ENCODE data around the gene GPX2.

Gene GPX2

DNA sequence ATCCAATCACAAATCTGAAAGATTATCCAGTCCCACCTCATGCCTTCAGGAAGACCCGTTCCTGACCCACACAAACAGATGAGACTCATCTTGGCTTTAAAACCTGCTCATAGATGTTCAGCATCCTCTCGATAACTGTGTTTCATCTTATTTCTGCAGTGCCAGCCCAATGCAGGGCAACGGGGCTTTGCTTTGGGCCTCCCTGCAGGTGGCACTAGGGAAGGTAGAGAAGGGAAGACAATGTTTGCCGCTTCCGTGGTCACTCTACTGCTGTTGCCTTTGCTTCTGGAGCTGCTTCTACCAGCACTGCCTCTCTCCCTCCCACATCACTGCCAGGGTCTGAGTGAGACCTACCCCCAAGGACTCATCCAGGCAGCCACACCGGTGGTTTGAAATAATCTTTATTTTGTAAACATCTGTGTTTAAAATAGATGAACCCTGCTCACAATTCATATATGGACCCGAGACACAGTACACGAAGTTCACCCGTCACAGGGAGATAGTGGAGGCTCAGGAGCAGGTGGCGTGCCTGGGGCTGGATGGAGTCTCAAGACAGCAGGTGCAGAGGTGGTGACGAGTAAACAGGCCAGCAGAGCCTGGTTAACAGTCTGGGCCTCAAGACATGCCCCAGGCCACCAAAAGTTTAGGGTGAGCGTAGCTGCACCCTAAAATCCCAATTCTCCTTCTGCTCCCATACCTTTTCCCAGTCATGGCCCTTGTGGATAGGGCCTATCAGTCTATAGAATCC, 3.1 kb upstream of the GPX2 start:
- Histone ChIP-seq H3K27ac (ENCODE audit: low read depth, low read length) (no peak overlapping the region), H3K9ac (ENCODE audit: low read length) (no peak overlapping the region), H3K27me3 (ENCODE audit: control insufficient read depth, insufficient read depth, low read length) (no peaks in the 10 kb centered on the region), H3K4me1 (ENCODE audit: control insufficient read depth, insufficient read depth, low read length) (no peaks in the 10 kb centered on the region), H3K36me3 (ENCODE audit: control insufficient read depth, insufficient read depth, low read length) (no peaks in the 10 kb centered on the region), H3K4me3 (ENCODE audit: low read length) (no peak overlapping the region)

DNA sequence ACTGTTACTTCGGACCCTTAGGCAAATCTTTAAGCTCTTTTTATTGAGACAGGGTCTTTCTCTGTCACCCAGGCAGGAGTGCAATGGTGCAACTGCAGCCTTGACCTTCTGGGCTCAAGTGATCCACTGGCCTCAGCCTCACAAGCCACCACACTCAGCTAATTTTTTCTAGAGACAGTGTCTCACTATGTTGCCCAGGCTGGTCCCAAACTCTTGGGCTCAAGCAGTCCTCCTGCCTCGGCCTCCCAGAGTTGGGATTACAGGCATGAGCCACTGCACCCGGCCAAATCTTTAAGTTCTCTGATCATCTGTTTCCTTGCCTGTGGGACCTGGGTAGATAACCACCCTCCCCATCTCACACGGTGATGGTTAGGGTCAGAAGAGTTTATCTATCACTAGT, 2.3 kb upstream of the GPX2 start:
- Histone ChIP-seq H3K27ac (ENCODE audit: low read depth, low read length) (no peak overlapping the region), H3K27me3 (ENCODE audit: control insufficient read depth, insufficient read depth, low read length) (no peaks in the 10 kb centered on the region), H3K36me3 (ENCODE audit: control insufficient read depth, insufficient read depth, low read length) (no peaks in the 10 kb centered on the region), H3K9ac (ENCODE audit: low read length) (no peak overlapping the region), H3K4me3 (ENCODE audit: low read length) (no peak overlapping the region), H3K4me1 (ENCODE audit: control insufficient read depth, insufficient read depth, low read length) (no peaks in the 10 kb centered on the region)

DNA sequence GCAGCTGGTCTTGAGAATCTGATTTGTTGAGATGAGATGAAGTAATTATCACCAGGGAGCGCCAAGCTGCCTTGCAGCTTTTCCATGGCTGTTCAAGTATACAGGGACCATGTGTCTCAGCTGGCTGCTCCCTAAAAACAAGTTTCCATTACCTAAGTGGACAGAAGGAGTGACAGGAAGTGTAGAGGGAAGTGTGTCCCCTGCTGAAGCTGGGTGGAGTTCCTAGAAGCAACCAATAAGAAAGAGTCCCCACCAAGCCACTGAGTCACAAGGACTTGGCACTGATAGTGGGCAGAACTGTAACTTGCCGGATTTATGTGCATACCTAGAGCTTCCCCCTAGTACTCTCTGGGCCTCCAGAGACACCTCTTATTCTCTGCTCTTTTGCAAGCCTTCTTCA, 1.5 kb upstream of the GPX2 start:
- H3K9ac ChIP-seq (ENCODE audit: low read length), result no peak overlapping the region
- H3K4me3 ChIP-seq (ENCODE audit: low read length), result no peak overlapping the region
- H3K27me3 ChIP-seq (ENCODE audit: control insufficient read depth, insufficient read depth, low read length), result no peaks in the 10 kb centered on the region
- no peaks in the 10 kb centered on the region for H3K36me3 ChIP-seq (ENCODE audit: control insufficient read depth, insufficient read depth, low read length)
- H3K27ac ChIP-seq (ENCODE audit: low read depth, low read length), result no peak overlapping the region
- no peaks in the 10 kb centered on the region for H3K4me1 ChIP-seq (ENCODE audit: control insufficient read depth, insufficient read depth, low read length)

DNA sequence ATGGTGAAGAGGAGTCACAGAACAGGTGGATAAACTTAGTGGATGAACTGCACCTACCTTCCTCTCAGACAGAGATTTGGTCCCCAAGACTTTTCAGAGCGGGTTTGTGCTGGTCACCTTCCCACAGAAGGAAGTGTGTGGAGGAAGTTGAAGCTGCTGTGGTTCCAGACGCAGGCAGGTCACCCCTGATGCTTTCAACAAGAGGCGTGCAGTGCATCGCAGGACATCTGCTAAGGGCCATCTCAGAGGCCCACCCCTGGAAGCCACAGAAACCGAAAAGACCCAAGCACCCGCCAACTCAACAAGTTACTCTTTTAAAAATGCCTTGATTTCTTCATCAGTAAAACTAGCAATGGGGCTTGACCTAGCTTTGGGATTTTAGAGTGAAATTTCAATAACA, 1.0 kb upstream of the GPX2 start:
- no peaks in the 10 kb centered on the region for H3K4me1 ChIP-seq (ENCODE audit: control insufficient read depth, insufficient read depth, low read length)
- H3K27ac ChIP-seq (ENCODE audit: low read depth, low read length), result no peak overlapping the region
- no peak overlapping the region for H3K4me3 ChIP-seq (ENCODE audit: low read length)
- no peaks in the 10 kb centered on the region for H3K36me3 ChIP-seq (ENCODE audit: control insufficient read depth, insufficient read depth, low read length)
- H3K27me3 ChIP-seq (ENCODE audit: control insufficient read depth, insufficient read depth, low read length), result no peaks in the 10 kb centered on the region
- no peak overlapping the region for H3K9ac ChIP-seq (ENCODE audit: low read length)

DNA sequence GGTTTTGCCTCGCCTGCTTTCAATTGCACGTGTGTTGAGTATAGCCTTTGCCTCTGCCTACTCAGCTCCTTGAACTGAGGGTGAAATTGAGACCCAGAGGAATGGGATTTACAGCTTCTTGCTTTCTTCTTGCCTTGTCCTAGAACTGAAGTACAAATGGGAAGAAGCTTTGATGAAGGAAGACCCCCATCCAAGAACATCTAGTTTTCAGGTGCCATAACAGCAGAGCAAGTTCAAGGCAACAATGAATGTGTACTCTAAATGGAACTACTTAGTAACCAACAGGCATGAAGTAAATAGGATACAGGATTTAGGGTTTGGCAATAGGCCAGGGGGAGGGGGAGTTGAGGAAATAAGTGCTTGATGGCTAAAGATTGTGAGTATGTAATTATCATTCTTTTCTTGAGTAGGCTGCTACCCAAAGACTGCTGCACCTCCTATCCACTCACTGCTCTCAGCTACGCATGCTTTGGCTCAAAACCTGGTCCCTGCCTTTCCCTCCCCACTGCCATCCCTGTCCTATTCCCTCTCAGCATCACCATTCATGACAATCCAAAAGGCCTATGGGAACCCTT, 2.1 kb downstream of the GPX2 start:
- peaks cover 2% of the 10 kb centered on the region for H3K4me1 ChIP-seq (ENCODE audit: control insufficient read depth, insufficient read depth, low read length)
- H3K9ac ChIP-seq (ENCODE audit: low read length), result no peak overlapping the region
- H3K27me3 ChIP-seq (ENCODE audit: control insufficient read depth, insufficient read depth, low read length), result no peaks in the 10 kb centered on the region
- peak overlapping the region; percentile 55 for H3K4me3 ChIP-seq (ENCODE audit: low read length)
- no peaks in the 10 kb centered on the region for H3K36me3 ChIP-seq (ENCODE audit: control insufficient read depth, insufficient read depth, low read length)
- H3K27ac ChIP-seq (ENCODE audit: low read depth, low read length), result no peak overlapping the region

DNA sequence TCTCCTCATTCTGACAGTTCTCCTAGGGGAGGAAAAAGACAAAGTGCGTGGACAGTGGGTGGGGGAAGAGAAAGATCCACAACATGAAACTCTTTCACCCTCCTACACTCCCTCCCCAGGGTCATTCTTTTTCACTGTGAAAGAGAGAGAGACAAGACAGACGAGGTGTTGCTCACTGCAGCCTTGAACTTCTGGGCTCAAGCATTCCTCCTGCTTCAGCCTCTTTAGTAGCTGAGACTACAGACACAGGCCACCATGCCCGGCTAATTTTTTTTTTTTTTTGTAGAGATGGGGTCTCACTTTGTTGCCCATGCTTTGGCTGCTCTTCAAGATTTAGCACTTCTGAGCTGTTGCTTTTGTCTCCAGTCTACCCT, 2.7 kb downstream of the GPX2 start:
- H3K9ac ChIP-seq (ENCODE audit: low read length), result no peak overlapping the region
- peak overlapping the region; percentile 23 for H3K4me3 ChIP-seq (ENCODE audit: low read length)
- no peaks in the 10 kb centered on the region for H3K27me3 ChIP-seq (ENCODE audit: control insufficient read depth, insufficient read depth, low read length)
- no peak overlapping the region for H3K27ac ChIP-seq (ENCODE audit: low read depth, low read length)
- H3K4me1 ChIP-seq (ENCODE audit: control insufficient read depth, insufficient read depth, low read length), result peaks cover 2% of the 10 kb centered on the region
- no peaks in the 10 kb centered on the region for H3K36me3 ChIP-seq (ENCODE audit: control insufficient read depth, insufficient read depth, low read length)

DNA sequence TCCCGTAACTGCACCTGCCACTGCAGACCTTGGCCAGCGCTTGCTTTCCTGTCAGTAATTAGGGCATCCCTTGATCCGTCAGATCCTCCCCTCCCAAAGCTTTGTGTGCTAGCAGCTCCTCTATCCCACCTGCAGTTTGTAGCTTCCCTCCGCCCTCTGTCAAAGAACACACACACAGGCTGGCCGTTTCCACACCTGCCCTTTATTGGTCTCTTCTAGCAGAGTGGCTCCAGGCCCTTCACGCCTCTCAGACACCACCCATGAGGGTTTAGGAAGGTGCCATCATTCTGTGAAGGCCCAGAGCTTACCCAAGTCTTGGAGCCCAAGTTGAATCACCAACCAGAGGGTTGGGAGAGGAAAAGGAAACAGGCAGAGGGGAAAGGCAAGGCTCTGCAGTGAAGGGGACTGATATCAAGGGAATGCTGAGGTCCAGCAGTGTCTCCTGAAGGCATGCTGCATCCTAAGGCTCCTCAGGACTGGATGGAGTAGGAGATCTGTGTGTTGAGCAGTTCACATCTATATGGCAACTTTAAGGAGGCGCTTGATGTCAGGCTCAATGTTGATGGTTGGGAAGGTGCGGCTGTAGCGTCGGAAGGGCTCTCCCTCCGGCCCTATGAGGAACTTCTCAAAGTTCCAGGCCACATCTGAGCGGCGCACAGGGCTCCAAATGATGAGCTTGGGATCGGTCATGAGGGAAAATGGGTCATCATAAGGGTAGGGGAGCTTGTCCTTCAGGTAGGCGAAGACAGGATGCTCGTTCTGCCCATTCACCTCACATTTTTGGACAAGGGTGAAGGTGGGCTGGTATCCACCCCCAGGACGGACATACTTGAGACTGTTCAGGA, 3.4 kb downstream of the GPX2 start:
- Histone ChIP-seq H3K36me3 (ENCODE audit: control insufficient read depth, insufficient read depth, low read length) (no peaks in the 10 kb centered on the region), H3K27ac (ENCODE audit: low read depth, low read length) (no peak overlapping the region), H3K27me3 (ENCODE audit: control insufficient read depth, insufficient read depth, low read length) (no peaks in the 10 kb centered on the region), H3K4me3 (ENCODE audit: low read length) (peak overlapping the region; percentile 23), H3K9ac (ENCODE audit: low read length) (no peak overlapping the region), H3K4me1 (ENCODE audit: control insufficient read depth, insufficient read depth, low read length) (peaks cover 2% of the 10 kb centered on the region)

DNA sequence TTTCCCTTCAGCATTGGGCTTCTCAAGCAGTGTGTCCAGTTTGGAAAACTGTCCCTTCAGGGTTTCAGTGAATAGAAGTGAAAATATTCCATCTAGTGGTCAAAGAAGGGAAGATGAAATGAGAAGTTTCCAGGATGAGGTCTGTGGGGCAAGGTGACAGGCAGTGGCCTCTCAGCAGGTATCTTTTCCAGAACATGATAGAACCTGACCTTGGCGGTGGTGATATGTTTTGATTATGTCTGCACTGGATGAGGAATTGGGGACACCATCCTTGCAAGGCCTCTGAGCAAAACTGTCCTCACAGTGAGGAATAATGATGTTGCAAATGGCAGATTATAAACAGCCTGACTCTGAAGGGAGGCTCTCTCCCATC, 4.7 kb downstream of the GPX2 start:
- peaks cover 2% of the 10 kb centered on the region for H3K4me1 ChIP-seq (ENCODE audit: control insufficient read depth, insufficient read depth, low read length)
- H3K9ac ChIP-seq (ENCODE audit: low read length), result no peak overlapping the region
- no peak overlapping the region for H3K4me3 ChIP-seq (ENCODE audit: low read length)
- H3K27ac ChIP-seq (ENCODE audit: low read depth, low read length), result no peak overlapping the region
- H3K36me3 ChIP-seq (ENCODE audit: control insufficient read depth, insufficient read depth, low read length), result peaks cover 2% of the 10 kb centered on the region
- H3K27me3 ChIP-seq (ENCODE audit: control insufficient read depth, insufficient read depth, low read length), result no peaks in the 10 kb centered on the region

DNA sequence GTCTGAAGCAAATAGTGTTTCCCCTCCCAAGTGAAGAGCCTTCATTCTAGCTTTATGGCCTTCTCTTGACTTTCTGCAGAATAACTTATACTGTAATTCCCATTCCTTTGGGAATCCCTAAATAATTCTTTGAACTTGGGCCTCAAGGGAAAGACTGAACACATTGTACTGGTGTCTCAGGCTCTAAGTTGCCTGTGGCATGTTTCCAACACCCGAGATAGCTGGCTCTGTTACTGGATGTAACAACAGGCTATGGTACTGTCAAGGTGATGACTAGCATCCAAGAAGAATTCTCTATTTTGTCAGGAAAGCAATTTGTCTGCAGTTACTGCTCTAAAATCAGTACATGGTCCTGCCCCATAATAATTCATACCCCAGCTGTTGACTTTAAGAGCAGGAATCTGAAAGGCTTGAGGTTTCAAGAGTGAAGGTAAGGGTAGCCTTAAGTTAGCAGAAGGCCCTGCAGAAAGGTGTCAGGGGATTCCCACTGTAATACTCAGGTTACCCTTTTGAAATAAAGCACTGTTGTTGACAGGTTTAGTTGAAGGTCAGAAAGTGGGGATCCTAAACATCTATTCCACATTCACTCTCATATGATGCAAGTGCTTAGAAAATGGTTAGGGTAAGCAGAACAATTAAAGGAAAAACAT, 5.2 kb downstream of the GPX2 start:
- no peak overlapping the region for H3K9ac ChIP-seq (ENCODE audit: low read length)
- peaks cover 4% of the 10 kb centered on the region for H3K36me3 ChIP-seq (ENCODE audit: control insufficient read depth, insufficient read depth, low read length)
- H3K27me3 ChIP-seq (ENCODE audit: control insufficient read depth, insufficient read depth, low read length), result no peaks in the 10 kb centered on the region
- no peak overlapping the region for H3K4me3 ChIP-seq (ENCODE audit: low read length)
- no peak overlapping the region for H3K27ac ChIP-seq (ENCODE audit: low read depth, low read length)
- H3K4me1 ChIP-seq (ENCODE audit: control insufficient read depth, insufficient read depth, low read length), result peaks cover 2% of the 10 kb centered on the region

DNA sequence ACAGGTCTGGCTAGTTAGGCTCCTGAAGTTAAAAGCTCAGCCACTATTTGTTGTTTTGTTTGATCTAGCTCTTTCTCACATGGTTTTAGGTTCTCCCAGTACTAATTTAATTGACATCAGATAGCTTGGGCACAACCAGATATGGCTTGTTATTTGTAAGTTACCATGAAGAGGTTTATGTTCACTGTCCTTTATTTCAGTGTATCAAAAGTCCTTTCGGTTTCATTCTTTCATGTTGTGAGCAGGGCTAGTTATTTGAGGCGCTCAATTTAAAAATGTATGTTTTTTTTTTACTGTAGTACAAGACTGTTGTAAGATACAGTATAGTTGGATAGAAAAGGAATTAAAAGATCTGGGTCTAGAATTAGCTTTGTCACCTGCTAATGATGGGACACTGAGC, 7.0 kb downstream of the GPX2 start:
- Histone ChIP-seq H3K36me3 (ENCODE audit: control insufficient read depth, insufficient read depth, low read length) (peaks cover 4% of the 10 kb centered on the region), H3K4me1 (ENCODE audit: control insufficient read depth, insufficient read depth, low read length) (peaks cover 2% of the 10 kb centered on the region), H3K4me3 (ENCODE audit: low read length) (no peak overlapping the region), H3K9ac (ENCODE audit: low read length) (no peak overlapping the region), H3K27ac (ENCODE audit: low read depth, low read length) (no peak overlapping the region), H3K27me3 (ENCODE audit: control insufficient read depth, insufficient read depth, low read length) (no peaks in the 10 kb centered on the region)

DNA sequence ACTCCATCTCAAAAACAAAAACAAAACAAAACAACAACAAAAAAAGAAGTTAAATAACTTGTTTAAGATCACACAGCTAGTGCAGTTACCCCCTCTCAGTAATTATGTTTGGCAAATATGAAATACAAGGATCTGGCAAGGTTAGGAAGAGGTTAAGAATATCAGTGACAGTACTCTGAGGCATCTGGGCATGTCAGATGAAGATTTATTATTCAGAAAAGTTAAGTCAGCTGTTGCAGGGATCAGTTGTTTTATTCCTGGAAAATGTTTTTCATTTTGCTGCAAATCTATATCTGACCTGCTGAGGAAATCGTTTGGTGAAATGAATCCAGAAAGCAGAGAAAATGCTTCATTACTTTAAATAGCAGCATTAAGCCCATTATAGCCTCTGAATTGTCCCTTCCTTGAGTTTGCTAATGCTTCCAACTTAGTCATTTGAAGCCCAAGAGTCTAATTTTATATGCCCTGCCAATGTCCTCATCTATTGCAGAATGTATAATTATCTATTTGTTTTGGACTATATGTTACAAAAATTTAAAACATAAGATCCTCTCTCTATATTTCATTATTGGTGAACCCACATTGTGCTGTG, 8.1 kb downstream of the GPX2 start:
- H3K4me1 ChIP-seq (ENCODE audit: control insufficient read depth, insufficient read depth, low read length), result peaks cover 9% of the 10 kb centered on the region
- H3K9ac ChIP-seq (ENCODE audit: low read length), result no peak overlapping the region
- H3K36me3 ChIP-seq (ENCODE audit: control insufficient read depth, insufficient read depth, low read length), result peaks cover 4% of the 10 kb centered on the region
- no peak overlapping the region for H3K27ac ChIP-seq (ENCODE audit: low read depth, low read length)
- no peak overlapping the region for H3K4me3 ChIP-seq (ENCODE audit: low read length)
- H3K27me3 ChIP-seq (ENCODE audit: control insufficient read depth, insufficient read depth, low read length), result no peaks in the 10 kb centered on the region

DNA sequence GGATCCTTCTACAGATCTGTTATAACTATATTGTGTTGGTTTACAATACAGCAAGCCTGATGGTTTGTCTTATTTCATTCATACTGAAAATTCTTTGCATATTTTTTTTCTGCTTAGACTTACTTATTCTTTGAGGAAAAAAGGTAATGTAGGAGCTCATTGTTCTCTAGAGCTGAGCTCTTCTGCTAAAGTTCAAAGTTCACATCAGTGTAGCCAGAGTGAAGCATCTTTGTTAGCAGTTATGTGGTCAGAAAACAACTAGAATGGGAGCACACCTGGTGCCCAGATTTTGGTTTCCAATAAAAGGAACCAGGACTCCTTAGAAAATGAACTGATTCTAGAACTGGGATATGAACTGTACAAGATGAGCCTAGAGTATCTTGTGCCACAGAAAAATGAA, 10.3 kb downstream of the GPX2 start:
- no peak overlapping the region for H3K4me3 ChIP-seq (ENCODE audit: low read length)
- no peak overlapping the region for H3K27ac ChIP-seq (ENCODE audit: low read depth, low read length)
- H3K27me3 ChIP-seq (ENCODE audit: control insufficient read depth, insufficient read depth, low read length), result no peaks in the 10 kb centered on the region
- H3K4me1 ChIP-seq (ENCODE audit: control insufficient read depth, insufficient read depth, low read length), result peaks cover 9% of the 10 kb centered on the region
- H3K9ac ChIP-seq (ENCODE audit: low read length), result no peak overlapping the region
- H3K36me3 ChIP-seq (ENCODE audit: control insufficient read depth, insufficient read depth, low read length), result peaks cover 4% of the 10 kb centered on the region

Data from rectal smooth muscle tissue (tissue), 1 donor.